ENCODE results near the gene CADPS.

DNA sequence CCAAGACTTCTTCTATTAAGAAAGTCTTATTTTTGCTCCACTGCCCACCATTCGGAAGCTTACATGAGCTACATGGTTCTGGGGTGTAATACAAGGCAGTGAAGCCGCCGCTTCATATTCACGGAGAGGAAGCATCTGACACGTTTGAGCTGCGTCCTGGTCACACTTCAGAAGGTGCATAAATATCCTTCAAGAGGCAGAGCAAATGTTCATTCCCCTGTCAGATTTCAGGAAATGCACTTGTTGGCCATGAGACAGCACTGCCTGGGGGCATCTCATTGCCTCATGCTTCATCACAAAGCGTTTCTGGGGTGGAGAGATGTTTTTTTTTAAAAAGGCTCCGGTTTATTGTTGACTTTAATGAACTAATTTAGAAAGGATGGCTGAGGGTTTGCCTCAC, 119.9 kb downstream of the CADPS start:
- TF ChIP-seq, protein P1, sequence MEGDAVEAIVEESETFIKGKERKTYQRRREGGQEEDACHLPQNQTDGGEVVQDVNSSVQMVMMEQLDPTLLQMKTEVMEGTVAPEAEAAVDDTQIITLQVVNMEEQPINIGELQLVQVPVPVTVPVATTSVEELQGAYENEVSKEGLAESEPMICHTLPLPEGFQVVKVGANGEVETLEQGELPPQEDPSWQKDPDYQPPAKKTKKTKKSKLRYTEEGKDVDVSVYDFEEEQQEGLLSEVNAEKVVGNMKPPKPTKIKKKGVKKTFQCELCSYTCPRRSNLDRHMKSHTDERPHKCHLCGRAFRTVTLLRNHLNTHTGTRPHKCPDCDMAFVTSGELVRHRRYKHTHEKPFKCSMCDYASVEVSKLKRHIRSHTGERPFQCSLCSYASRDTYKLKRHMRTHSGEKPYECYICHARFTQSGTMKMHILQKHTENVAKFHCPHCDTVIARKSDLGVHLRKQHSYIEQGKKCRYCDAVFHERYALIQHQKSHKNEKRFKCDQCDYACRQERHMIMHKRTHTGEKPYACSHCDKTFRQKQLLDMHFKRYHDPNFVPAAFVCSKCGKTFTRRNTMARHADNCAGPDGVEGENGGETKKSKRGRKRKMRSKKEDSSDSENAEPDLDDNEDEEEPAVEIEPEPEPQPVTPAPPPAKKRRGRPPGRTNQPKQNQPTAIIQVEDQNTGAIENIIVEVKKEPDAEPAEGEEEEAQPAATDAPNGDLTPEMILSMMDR (optimal IDR thresholded peaks at IDR 0.05 in 1 of 3, IDR thresholded peaks at IDR 0.05 in 1 of 3, conservative IDR thresholded peaks at IDR 0.05 in 1 of 3; ENCODE audit: extremely low read depth in 1 of 3, insufficient read depth in 2 of 3, low read length in 3 of 3), result no peak
- TF ChIP-seq EZH2 (IDR thresholded peaks at IDR 0.05; ENCODE audit: low read length), result no peak
